ENCODE results near the gene CYP2C19. TPM values are rescaled to one million over a fixed set of nuclear protein-coding genes. Genes with fewer than 3 reads are reported as not detected.

The CYP2C19 gene
- not detected for total RNA-seq
- long read RNA-seq, result 0 reads

DNA sequence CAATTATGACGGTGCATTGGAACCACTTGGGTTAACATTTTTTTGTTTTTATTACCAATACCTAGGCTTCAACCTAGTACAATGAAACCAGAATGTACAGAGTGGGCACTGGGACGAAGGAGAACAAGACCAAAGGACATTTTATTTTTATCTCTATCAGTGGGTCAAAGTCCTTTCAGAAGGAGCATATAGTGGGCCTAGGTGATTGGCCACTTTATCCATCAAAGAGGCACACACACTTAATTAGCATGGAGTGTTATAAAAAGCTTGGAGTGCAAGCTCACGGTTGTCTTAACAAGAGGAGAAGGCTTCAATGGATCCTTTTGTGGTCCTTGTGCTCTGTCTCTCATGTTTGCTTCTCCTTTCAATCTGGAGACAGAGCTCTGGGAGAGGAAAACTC, at the start of gene CYP2C19:
TSS of gene CYP2C19 (plus strand) at position 289 of the 400 bp plus-strand sequence. CDS start at position 314, 25 bp downstream.
- intact Hi-C loops (cut with DNase I), result no loop called here
- H3K36me3 ChIP-seq, result no peaks in the 10 kb centered on the region
- H3K4me1 ChIP-seq, result no peaks in the 10 kb centered on the region
- TF ChIP-seq, protein P1, sequence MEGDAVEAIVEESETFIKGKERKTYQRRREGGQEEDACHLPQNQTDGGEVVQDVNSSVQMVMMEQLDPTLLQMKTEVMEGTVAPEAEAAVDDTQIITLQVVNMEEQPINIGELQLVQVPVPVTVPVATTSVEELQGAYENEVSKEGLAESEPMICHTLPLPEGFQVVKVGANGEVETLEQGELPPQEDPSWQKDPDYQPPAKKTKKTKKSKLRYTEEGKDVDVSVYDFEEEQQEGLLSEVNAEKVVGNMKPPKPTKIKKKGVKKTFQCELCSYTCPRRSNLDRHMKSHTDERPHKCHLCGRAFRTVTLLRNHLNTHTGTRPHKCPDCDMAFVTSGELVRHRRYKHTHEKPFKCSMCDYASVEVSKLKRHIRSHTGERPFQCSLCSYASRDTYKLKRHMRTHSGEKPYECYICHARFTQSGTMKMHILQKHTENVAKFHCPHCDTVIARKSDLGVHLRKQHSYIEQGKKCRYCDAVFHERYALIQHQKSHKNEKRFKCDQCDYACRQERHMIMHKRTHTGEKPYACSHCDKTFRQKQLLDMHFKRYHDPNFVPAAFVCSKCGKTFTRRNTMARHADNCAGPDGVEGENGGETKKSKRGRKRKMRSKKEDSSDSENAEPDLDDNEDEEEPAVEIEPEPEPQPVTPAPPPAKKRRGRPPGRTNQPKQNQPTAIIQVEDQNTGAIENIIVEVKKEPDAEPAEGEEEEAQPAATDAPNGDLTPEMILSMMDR (IDR thresholded peaks at IDR 0.05), result no peak
- no peak within 1 kb of the TSS for H3K27ac ChIP-seq
- ATAC-seq, result no peak
- DNase-seq, result no peak
- no peaks in the 10 kb centered on the region for H3K9me3 ChIP-seq
- H3K27me3 ChIP-seq (ENCODE audit: low read depth), result no peaks in the 10 kb centered on the region
- H3K4me3 ChIP-seq, result no peak within 1 kb of the TSS

DNA sequence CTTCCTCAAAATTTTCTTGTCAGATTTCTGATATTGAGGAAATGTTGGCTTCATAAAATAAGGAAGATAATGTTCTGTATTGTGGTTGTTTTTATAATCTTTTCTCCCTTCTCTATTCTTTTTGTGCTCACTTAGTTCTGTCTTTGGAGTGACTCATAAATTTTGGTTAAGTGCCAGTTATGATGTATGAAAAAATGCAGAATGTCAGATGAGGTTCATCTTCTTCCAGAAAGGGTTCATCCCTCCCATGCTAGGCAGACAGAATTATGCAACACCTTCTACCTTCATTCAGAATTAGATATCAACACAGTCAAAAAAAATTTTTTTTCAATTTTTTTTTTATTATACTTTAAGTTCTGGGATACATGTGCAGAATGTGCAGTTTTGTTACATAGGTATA, 36.6 kb upstream of the CYP2C19 start:
- intact Hi-C loops (cut with DNase I), result no loop called here
- no peaks in the 10 kb centered on the region for H3K27me3 ChIP-seq (ENCODE audit: low read depth)
- H3K4me3 ChIP-seq, result no peak overlapping the region
- H3K4me1 ChIP-seq, result no peaks in the 10 kb centered on the region
- TF ChIP-seq, protein P1 (IDR thresholded peaks at IDR 0.05), result no peak
- ATAC-seq (no peak), DNase-seq (no peak)
- no peaks in the 10 kb centered on the region for H3K36me3 ChIP-seq
- H3K9me3 ChIP-seq, result no peaks in the 10 kb centered on the region
- H3K27ac ChIP-seq, result no peak overlapping the region

DNA sequence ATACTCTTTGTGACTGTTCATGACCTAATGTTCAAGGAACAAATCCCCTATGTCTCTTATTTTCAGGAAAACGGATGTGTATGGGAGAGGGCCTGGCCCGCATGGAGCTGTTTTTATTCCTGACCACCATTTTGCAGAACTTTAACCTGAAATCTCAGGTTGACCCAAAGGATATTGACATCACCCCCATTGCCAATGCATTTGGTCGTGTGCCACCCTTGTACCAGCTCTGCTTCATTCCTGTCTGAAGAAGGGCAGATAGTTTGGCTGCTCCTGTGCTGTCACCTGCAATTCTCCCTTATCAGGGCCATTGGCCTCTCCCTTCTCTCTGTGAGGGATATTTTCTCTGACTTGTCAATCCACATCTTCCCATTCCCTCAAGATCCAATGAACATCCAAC, 27.3 kb upstream of the CYP2C19 start:
- intact Hi-C loops (cut with DNase I), result no loop called here

DNA sequence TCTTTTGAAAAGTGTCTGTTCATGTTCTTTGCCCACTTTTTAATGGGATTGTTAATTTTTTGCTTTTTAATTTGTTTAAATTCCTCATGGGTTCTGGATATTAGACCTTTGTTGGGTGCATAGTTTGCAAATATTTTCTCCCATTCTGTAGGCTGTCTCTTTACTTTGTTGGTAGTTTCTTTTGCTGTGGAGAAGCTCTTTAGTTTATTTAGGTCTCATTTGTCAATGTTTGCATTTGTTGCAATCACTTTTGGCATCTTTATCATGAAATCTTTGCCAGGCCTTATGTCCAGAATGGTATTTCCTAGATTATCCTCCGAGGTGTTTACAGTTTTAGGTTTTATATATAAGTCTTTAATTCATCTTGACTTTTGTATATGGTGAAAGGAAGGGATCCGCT, 23.9 kb upstream of the CYP2C19 start:
- ATAC-seq, result no peak
- Histone ChIP-seq H3K27me3 (ENCODE audit: low read depth) (no peaks in the 10 kb centered on the region), H3K4me1 (no peaks in the 10 kb centered on the region), H3K4me3 (no peak overlapping the region), H3K9me3 (peaks cover 9% of the 10 kb centered on the region), H3K36me3 (no peaks in the 10 kb centered on the region), H3K27ac (no peak overlapping the region)
- DNase-seq, result no peak
- intact Hi-C loops (cut with DNase I), result no loop called here
- TF ChIP-seq, protein P1 (IDR thresholded peaks at IDR 0.05), result no peak

More for the DNA sequence above, 27.3 kb upstream of the CYP2C19 start:
- Histone ChIP-seq H3K4me3 (no peak overlapping the region), H3K9me3 (peaks cover 4% of the 10 kb centered on the region), H3K27ac (no peak overlapping the region), H3K36me3 (no peaks in the 10 kb centered on the region), H3K27me3 (ENCODE audit: low read depth) (no peaks in the 10 kb centered on the region), H3K4me1 (no peaks in the 10 kb centered on the region)
- DNase-seq (no peak), ATAC-seq (no peak)
- TF ChIP-seq, protein P1 (IDR thresholded peaks at IDR 0.05), result no peak

DNA sequence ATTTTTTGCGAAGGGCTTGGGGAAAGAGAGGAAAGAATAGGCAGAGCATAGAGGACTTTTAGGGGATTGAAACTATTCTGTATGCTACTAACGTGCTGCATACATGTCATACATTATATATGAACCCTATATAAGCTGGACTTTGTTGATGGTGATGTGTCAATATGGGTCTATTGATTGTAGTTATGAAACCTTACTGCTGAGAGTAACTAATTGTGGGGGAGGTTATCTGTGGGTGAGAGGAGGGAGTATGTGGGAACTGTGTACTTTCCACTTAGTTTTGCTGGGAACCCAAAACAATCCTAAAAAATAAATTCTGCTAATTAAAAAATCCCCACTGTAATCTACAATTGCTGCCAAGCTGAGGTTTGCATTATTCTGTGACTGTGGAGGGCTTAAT, 15.3 kb upstream of the CYP2C19 start:
- DNase-seq (no peak), ATAC-seq (no peak)
- Histone ChIP-seq H3K27ac (no peak overlapping the region), H3K36me3 (no peaks in the 10 kb centered on the region), H3K27me3 (ENCODE audit: low read depth) (no peaks in the 10 kb centered on the region), H3K4me3 (no peak overlapping the region), H3K4me1 (no peaks in the 10 kb centered on the region), H3K9me3 (no peaks in the 10 kb centered on the region)
- TF ChIP-seq, protein P1 (IDR thresholded peaks at IDR 0.05), result no peak
- intact Hi-C loops (cut with DNase I), result no loop called here

DNA sequence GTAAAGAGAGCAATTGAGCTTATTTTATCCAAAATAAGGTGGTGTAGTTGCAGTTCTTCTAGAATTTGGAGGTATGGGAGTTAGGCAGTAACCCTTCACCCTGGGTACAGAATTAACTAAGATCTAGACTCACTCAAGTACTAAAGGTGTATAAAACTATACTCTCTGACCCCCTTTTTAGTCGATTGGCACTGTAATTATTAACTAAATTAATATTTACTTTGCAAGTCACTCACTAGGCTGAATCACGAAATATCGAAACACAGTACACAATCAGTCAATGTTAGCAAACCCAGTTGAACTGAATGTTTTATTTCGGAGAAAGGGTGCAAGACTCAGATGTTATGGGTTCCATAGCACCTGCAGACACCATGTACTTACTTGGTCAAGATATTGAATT, 14.6 kb upstream of the CYP2C19 start:
- Histone ChIP-seq H3K4me1 (no peaks in the 10 kb centered on the region), H3K27me3 (ENCODE audit: low read depth) (no peaks in the 10 kb centered on the region), H3K27ac (no peak overlapping the region), H3K4me3 (no peak overlapping the region), H3K9me3 (no peaks in the 10 kb centered on the region), H3K36me3 (no peaks in the 10 kb centered on the region)
- intact Hi-C loops (cut with DNase I), result no loop called here
- DNase-seq (no peak), ATAC-seq (no peak)
- TF ChIP-seq, protein P1 (IDR thresholded peaks at IDR 0.05), result no peak
